ENCODE results near the gene SRCAP. TPM values are rescaled to one million over a fixed set of nuclear protein-coding genes. Genes with fewer than 3 reads are reported as not detected.

Gene SRCAP
- total and polyA plus RNA-seq, 2 experiments from 2014 or later = 9.1 to 23.7 TPM

GRCh38 chr16:30744183-30744582, 45.2 kb downstream of the SRCAP start:
- TF ChIP-seq EZH2phosphoT487 (IDR thresholded peaks at IDR 0.05; ENCODE audit: insufficient read depth, low read depth) (no peak), EZH2 (IDR thresholded peaks at IDR 0.05; ENCODE audit: insufficient read depth, poor library complexity, severe bottlenecking) (no peak)
- H4K20me1 ChIP-seq (ENCODE audit: insufficient read depth) = no peaks in the 10 kb centered on the region
- H3K9me3 ChIP-seq (ENCODE audit: low read depth) = no peaks in the 10 kb centered on the region
- no peak overlapping the region for H2AFZ ChIP-seq
- no peak for DNase-seq
- in situ Hi-C loops (cut with MboI) = no loop called here
- WGBS, 2 experiments (ENCODE audit: low coverage in 1 of 2, low lambda C conversion rate in 2 of 2, missing lambda C conversion rate in 2 of 2) = 53 to 55% methylated on average over 2 of the region's 2 CpGs
- peaks cover 42% of the 10 kb centered on the region for H3F3A ChIP-seq (ENCODE audit: insufficient read depth)
- H3K27me3 ChIP-seq (replicated peaks; ENCODE audit: insufficient read depth) = no peaks in the 10 kb centered on the region
- H3K27ac ChIP-seq = no peak overlapping the region
- H3K9me2 ChIP-seq (ENCODE audit: insufficient read depth) = no peaks in the 10 kb centered on the region
- H3K79me2 ChIP-seq (ENCODE audit: insufficient read depth) = peaks cover 6% of the 10 kb centered on the region
- H3K36me3 ChIP-seq (ENCODE audit: low read depth) = peaks cover 19% of the 10 kb centered on the region; the same call in 1 of the 2 replicates
- no peak overlapping the region for H3K4me2 ChIP-seq (ENCODE audit: unreplicated experiment)
- no peak overlapping the region for H3K4me3 ChIP-seq
- no peak overlapping the region for H3K9ac ChIP-seq
- peaks cover 34% of the 10 kb centered on the region for H3K4me1 ChIP-seq (ENCODE audit: insufficient read depth)

DNA sequence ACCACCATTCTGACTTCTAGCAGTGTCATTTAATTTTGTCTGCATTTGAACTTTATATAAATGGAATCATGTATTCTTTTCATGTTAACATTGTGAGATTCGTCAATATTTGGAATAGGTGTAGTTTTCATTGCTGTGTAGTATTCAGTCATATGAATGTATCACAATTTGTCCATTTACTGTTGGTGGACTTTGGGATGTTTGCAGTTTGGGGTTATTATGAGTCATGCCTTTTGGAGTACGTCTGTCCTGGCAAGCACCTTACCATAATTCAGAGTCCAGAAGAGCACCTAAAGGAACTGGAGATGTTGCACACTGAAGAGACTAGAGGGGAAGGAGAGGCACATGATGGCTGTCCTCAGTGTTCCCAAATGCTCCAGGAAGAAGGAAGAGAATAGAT, 46.1 kb downstream of the SRCAP start:
- Histone ChIP-seq H3K4me2 (ENCODE audit: unreplicated experiment) (no peak overlapping the region), H3K4me3 (no peak overlapping the region), H3K9me3 (ENCODE audit: low read depth) (no peaks in the 10 kb centered on the region), H3K36me3 (ENCODE audit: low read depth) (peaks cover 15% of the 10 kb centered on the region; the same call in 1 of the 2 replicates), H3K27ac (no peak overlapping the region), H3F3A (ENCODE audit: insufficient read depth) (peaks cover 42% of the 10 kb centered on the region), H3K9me2 (ENCODE audit: insufficient read depth) (no peaks in the 10 kb centered on the region), H2AFZ (no peak overlapping the region), H3K79me2 (ENCODE audit: insufficient read depth) (peaks cover 15% of the 10 kb centered on the region), H3K9ac (no peak overlapping the region), H3K4me1 (ENCODE audit: insufficient read depth) (peaks cover 30% of the 10 kb centered on the region), H4K20me1 (ENCODE audit: insufficient read depth) (no peaks in the 10 kb centered on the region), H3K27me3 (replicated peaks; ENCODE audit: insufficient read depth) (no peaks in the 10 kb centered on the region)
- in situ Hi-C loops (cut with MboI) = no loop called here
- DNase-seq = no peak
- TF ChIP-seq EZH2 (IDR thresholded peaks at IDR 0.05; ENCODE audit: insufficient read depth, poor library complexity, severe bottlenecking) = no peak
- TF ChIP-seq EZH2phosphoT487 (IDR thresholded peaks at IDR 0.05; ENCODE audit: insufficient read depth, low read depth) = no peak
- WGBS, 2 experiments (ENCODE audit: low coverage in 1 of 2, low lambda C conversion rate in 2 of 2, missing lambda C conversion rate in 2 of 2) = 32 to 37% methylated on average over 2 of the region's 2 CpGs

DNA sequence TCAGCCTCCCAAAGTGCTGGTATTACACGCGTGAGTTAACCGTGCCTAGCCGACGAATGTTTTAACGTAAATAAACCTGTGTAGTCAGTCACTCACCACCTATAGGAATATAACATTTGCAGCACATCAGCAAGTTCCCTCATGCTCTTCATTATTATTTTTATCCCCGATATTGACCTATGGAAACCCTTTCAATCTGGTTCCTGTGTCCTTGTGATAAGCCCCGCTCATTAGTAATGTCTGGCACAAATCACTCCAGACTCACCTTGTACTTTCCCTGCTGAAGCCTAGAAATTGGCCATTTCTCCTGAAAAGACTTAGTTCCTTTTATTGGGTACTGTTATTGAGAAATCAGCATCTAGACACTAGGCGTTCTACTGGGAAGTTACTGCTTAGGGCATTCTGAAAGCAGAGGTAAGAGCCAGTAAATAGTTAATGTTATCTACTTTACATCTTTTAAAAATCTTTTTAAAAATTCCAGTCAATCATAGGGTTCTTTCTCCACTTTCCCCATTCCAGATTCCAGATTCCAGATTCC, 47.7 kb downstream of the SRCAP start:
- peak overlapping the region; percentile 81; the same call in 1 of the 2 replicates for H3K27ac ChIP-seq
- peaks cover 23% of the 10 kb centered on the region for H3K79me2 ChIP-seq (ENCODE audit: insufficient read depth)
- peaks cover 15% of the 10 kb centered on the region; the same call in 1 of the 2 replicates for H3K36me3 ChIP-seq (ENCODE audit: low read depth)

DNA sequence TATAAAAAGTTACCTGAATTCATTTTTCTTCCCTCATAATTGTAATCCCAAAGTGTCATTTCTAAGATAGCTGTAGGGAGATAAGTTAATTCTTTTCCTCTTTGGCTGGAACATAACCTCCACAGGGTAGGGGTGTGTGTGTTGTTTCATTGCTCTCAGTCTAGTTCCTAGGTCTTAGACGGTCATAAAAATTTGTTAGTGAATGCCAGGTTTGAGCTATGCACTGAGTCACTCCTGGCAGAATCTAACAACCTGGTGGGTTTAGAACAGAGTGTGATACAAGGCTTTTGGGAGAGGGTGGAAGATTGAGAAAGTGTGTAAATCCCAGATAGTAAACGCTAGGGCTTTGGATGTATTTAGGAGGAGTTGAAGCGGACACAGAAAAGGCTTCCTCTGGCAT, 48.4 kb downstream of the SRCAP start:
- H3K9ac ChIP-seq = peak overlapping the region; percentile 75
- H3K79me2 ChIP-seq (ENCODE audit: insufficient read depth) = peaks cover 19% of the 10 kb centered on the region
- H3K4me2 ChIP-seq (ENCODE audit: unreplicated experiment) = peak overlapping the region; percentile 81
- H3F3A ChIP-seq (ENCODE audit: insufficient read depth) = peaks cover 32% of the 10 kb centered on the region
- H3K27ac ChIP-seq = peak overlapping the region; percentile 81
- peaks cover 10% of the 10 kb centered on the region; the same call in 1 of the 2 replicates for H3K36me3 ChIP-seq (ENCODE audit: low read depth)
- peaks cover 10% of the 10 kb centered on the region for H3K4me1 ChIP-seq (ENCODE audit: insufficient read depth)
- H2AFZ ChIP-seq = peak overlapping the region; percentile 87
- DNase-seq = peak; percentile 78
- 42 to 53% methylated on average over 3 of the region's 3 CpGs for WGBS, 2 experiments (ENCODE audit: low coverage in 1 of 2, low lambda C conversion rate in 2 of 2, missing lambda C conversion rate in 2 of 2)
- no peaks in the 10 kb centered on the region for H4K20me1 ChIP-seq (ENCODE audit: insufficient read depth)
- H3K27me3 ChIP-seq (replicated peaks; ENCODE audit: insufficient read depth) = no peaks in the 10 kb centered on the region
- no peaks in the 10 kb centered on the region for H3K9me3 ChIP-seq (ENCODE audit: low read depth)
- no peaks in the 10 kb centered on the region for H3K9me2 ChIP-seq (ENCODE audit: insufficient read depth)
- TF ChIP-seq EZH2 (IDR thresholded peaks at IDR 0.05; ENCODE audit: insufficient read depth, poor library complexity, severe bottlenecking) = no peak
- TF ChIP-seq EZH2phosphoT487 (IDR thresholded peaks at IDR 0.05; ENCODE audit: insufficient read depth, low read depth) = no peak
- peak overlapping the region; percentile 72 for H3K4me3 ChIP-seq
- in situ Hi-C loops (cut with MboI) = no loop called here

More for the DNA sequence above, 47.7 kb downstream of the SRCAP start:
- Histone ChIP-seq H3F3A (ENCODE audit: insufficient read depth) (peaks cover 33% of the 10 kb centered on the region), H3K9me3 (ENCODE audit: low read depth) (no peaks in the 10 kb centered on the region), H3K4me1 (ENCODE audit: insufficient read depth) (peaks cover 14% of the 10 kb centered on the region), H3K4me2 (ENCODE audit: unreplicated experiment) (no peak overlapping the region), H3K27me3 (replicated peaks; ENCODE audit: insufficient read depth) (no peaks in the 10 kb centered on the region), H3K4me3 (no peak overlapping the region), H4K20me1 (ENCODE audit: insufficient read depth) (no peaks in the 10 kb centered on the region), H3K9me2 (ENCODE audit: insufficient read depth) (no peaks in the 10 kb centered on the region), H3K9ac (no peak overlapping the region), H2AFZ (no peak overlapping the region)
- no peak for DNase-seq
- in situ Hi-C loops (cut with MboI) = no loop called here
- WGBS, 2 experiments (ENCODE audit: low coverage in 1 of 2, low lambda C conversion rate in 2 of 2, missing lambda C conversion rate in 2 of 2) = 97 to 100% methylated on average over 9 of the region's 9 CpGs
- TF ChIP-seq EZH2 (IDR thresholded peaks at IDR 0.05; ENCODE audit: insufficient read depth, poor library complexity, severe bottlenecking) = no peak
- TF ChIP-seq EZH2phosphoT487 (IDR thresholded peaks at IDR 0.05; ENCODE audit: insufficient read depth, low read depth) = no peak
